Activated T-helper 9 cell treated with anti-CD3 and anti-CD28 coated beads, Interleukin-2, amount 50 U/mL, for 16 hours (primary cell): ENCODE measurements around the gene PSAP.
A peak's percentile ranks its signal among the peaks of the same experiment; 100 is the strongest.

ENCODE experiments used
- DNase-seq: peaks from one replicate; pipeline ENCODE4 v3.0.0-alpha.2; 2020; ENCODE audit warnings: low read depth

Gene PSAP

DNA sequence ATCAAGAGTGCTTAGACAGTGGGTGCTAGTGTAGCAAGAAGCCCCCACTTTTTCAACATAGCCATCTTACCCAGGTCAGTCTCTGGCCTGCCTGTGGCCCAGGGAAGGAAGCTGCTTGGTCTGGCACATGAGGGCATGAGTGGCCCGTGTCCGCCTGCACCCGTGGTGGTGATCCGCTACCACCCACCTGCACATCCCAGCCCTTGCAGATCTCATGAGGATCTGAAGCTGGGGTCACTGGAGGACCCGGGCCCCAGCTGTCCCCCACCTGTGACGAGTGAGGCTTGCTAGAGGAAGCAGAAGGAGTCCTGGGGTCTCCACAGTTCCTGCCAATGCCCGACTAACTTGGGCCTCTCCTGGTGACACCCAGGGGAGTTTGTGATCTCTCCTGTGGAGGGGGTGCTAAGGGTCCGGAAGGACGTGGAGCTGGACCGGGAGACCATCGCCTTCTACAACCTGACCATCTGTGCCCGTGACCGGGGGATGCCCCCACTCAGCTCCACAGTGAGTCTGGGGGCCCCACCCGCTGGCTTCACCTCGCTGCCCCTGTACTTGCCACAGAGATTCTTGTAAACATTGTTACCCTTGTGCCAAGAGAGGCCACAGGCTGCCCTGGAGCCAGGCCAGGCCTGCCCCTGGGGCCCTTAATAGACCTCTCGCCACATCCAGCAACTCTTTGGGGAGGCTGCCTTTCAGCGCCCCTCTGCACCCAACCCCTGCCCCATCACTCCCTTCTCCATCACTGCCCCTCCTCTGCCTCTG is 67.0 kb downstream of the PSAP start:
- no peak for DNase-seq

DNA sequence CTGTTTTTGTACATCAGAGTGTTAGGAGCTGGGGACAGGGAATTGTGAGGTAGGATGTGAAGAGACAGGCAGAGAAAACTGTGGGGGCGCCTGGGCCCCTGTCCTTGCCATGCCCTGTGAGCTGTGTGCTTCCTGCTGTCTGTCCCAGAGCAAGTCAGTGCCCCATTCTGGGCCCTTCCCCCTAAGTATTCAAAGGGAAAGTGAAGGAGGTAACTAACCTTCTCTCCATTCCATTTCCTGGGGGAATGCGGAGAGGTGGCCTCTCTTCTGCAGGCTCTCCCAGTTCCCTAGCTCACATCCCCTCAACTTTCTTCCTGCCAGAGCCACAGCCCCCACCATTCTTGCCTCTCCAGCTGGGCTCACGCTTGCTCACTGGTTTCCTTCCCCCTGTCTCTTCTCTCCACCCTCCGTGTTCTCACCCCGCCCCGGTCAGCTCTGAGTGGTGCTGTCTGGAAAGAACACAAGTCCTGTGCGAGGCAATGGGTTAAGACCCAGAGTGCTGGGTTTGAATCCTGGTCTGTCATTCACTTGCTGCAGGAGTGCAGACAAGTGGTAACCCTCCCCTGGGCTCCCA is 68.0 kb downstream of the PSAP start:
- DNase-seq, result no peak

DNA sequence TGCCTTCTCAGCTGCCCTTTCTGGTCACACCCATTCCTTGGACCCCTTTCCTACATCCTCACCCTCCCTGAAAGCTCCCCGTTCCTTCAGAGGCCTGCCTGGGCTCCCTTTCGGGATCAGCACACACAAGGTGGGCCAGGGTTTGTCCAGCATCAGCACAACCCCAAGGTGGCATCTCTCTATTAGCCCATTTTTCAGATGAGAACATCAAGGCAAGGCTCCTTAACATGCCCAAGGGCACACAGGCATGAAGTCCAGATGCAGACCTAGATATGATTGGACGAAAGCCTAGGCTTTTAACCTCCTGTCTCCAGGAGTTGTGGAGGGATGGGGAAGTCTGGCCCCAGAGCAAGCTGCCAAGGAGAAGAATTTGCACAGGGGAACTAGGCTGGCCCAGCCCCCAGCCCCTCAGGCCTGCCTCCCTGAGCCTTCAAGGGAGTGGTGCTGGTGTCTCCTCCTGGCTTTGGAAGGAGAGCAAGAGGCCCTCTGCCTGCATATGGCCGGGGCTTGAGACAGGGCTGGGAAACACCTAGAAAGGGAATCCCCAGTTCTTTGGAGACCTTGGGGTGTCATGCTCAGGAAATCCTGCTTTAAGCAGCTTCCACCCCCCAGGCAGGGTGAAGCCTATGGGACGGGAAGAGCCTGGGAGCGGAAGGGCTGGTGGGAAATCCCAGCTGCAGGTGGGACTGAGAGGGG is 68.7 kb downstream of the PSAP start:
- no peak for DNase-seq

DNA sequence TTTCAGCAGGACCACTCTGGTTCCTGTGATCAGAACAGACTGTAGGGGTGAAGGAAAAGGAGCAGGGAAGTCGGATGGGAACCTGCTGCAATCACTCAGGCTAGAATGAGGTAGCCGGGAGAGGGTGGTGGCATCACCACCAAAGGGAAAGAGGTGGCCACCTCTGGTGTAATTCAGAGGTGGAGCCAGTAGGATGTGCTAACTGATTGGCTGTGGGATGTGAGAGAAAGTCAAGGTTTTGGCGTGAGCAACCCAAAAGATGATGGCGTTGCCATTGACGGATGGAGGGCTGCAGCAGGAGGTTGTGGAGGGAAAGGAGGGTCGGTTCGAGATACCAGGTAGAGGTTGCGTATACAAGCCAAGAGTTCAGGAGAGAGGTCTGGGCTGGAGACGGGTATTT is 70.3 kb downstream of the PSAP start:
- DNase-seq, result no peak

DNA sequence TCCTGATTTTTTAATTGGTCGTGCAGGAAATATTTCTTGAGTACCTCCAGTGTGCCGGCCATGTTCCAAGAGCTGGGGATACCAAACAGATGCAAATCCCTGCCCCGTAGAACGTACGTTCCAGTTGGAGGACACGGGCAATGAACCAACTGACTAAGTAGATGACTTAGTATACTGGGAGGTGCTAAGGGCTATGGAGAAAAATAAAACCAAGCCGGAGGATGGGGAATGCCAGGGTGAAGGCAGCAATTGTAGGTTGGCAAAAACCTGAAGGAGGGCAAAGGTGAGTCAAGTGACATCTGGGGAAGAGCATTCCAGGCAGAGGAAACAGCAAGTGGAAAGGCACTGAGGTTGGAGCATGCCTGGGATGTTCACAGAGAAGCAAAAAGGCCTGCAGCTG is 70.9 kb downstream of the PSAP start:
- DNase-seq, result no peak

DNA sequence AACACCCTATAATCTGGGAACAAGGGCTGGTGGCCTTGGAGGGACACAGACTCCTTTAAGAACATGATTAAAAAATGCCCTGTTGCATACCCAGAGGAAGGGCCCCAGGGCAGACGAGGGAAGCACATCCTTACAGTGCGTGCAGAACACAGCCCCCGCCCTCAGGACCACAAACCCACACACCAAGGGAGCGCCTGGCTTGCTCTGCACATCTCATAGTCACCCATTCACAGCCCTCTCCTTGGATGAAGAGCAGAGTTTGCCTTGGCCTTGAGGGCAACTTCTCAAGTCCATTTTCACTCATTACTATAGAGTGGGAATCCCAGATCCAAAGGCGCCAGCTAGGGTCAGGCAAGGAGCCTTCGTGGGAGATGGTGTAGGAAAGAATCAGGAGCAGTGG is 71.4 kb downstream of the PSAP start:
- DNase-seq, result no peak

DNA sequence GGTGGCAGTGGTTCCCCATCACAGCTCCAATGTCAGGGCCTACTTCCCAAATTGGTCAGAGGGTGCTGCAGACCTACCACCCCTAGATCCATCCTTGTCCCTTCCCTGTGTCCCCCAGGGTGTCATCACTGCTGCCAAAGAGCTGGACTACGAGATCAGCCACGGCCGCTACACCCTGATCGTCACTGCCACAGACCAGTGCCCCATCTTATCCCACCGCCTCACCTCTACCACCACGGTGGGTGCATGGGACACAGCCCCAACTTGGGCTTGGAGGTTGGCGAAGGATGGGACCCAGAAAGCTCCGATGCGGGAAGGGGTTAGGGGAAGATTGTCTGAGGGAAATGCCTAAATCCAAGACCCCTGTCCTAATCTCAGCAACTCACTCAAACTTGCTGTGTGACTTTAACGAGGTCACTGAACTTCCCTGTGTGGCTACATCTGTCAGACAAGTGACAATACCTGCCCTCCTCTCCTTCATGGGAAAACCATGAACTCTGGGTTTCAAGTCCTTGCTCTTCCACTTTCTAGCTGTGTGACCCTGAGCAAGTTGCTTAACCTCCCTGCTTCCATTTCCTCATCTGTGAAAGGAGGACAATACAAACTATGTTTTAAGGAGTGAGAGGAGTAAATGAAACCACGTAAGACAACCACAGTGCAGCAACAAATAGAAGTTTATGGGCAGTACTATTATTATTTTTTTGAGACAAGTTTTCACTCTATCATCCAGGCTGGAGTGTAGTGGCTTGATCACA is 72.8 kb downstream of the PSAP start:
- no peak for DNase-seq

DNA sequence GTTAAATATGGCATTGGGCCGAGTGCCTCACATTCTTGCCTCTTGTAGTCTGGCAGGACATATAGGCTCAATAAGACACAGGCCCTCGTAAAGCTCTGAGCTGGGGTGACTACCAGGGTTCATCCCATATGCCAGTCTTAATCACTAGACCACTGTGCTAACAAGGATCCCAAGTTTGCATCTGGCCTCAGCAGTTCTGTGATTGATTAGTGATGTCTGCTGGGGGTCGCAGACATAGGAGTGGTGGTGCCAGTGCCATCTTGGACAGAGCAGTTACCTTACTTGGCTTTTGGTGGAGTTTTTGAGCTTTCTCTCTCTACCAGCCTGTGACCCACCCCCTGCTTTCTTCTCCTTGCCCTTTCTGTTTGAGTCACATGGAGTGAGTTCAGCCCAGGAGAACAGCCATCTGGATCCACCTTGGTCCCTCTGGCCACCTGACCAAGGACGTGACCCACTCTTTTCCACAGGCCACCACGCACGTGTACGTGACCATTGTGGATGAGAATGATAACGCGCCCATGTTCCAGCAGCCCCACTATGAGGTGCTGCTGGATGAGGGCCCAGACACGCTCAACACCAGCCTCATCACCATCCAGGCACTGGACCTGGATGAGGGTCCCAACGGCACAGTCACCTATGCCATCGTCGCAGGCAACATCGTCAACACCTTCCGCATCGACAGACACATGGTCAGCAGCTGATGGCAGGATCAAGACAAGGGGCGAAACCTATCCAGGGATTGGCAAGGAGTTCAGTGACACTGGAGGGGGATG is 73.7 kb downstream of the PSAP start:
- DNase-seq, result no peak

DNA sequence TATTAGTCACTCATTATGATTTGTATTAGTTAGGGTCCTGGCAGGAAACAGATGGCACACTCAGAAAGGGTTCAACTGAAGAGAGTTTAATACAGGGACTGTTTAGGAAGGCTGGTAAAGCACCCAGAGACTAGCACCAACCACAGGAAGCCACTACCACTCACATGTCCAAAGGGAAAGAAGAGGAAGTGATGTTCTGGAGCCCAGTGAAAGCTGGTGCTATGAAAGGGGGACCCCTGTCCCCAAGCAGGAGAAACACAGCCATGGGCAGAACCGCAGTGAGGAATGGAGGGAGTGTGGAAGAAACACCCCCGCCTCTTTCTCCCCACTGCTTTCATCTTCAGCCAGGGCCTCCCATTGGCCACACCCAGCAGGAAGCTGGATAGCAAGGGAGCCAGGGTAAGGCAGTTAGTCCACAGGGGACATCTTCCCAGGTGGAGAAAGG is 74.5 kb downstream of the PSAP start:
- DNase-seq, result no peak

DNA sequence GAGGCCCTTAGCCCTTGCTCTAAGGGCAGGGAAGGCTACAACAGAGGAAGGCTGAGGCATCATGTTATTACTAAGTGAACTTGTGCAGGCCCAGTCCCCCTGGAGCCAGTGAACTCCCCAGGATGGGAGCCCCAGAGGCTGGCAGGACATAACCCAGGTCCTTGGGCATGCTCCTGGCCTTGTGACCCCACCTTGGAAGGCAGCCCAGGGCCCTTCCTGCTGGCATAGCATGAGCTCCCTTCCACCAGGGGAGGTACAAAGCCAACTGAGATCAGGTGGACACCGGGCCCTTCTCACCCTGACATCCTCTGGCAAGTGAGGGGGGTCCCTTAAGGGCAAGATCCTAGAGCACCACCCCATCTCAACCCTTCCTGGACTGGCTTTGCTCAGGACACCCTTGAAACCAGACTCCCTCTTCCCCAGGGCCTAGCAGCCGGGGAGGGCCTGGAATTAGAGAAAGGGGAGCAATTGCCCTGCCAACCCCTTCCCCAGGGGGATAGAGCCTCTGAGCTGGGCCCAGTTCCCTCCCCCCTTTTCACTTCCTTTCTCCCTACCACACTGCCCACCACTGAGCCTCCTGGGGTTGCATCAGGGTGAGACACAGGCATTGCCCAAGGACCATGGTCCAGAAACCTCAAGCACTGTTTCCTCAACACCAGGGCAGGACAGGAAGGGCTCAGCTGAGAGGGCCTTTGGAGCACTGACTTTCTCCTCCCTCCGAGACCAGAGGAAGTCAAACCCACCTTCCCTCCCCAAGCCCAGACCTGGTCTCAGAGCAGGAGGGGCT is 75.9 kb downstream of the PSAP start:
- DNase-seq, result no peak

DNA sequence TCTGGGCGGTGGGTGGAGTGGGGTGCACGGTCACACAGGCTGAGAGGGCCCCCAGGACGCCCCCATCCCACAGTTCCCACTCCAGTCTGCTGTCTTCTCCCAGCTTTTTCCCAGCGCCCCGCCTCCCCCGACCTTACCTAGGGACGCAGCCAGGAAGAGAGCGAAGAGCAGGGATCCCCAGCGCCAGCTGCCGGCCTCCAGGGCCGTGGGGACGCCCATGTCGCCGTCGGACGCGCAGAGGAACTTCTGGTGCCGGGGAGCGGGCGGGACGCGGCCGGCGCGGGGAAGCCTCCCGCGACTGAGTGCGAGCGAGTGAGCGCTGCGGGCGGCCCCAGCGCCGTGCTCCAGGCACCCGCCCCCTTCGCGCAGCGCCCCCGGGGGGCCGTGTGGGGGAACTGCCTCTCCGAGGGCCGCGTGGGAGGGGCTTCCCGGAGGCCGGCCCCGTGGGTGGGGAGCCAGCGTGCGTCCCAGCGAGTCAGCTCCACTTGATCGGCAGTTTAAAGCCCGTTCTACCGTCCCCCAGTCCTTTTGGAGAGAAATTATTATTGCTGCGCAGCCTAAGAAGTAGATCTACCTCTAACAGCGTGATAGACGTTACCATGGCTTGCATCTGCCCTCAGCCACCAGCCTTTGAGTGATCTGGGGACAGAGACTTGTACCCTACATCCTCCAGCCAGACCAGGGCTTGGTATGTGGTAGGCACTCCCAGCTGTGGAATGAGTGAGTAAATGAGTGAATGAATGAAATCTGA is 77.7 kb downstream of the PSAP start, which contains the start of gene VSIR:
Gene VSIR (minus strand): TSS at position 300 of the 751 bp plus-strand sequence. CDS start 81 bp downstream, at position 219.
- DNase-seq, result peak; percentile 94

DNA sequence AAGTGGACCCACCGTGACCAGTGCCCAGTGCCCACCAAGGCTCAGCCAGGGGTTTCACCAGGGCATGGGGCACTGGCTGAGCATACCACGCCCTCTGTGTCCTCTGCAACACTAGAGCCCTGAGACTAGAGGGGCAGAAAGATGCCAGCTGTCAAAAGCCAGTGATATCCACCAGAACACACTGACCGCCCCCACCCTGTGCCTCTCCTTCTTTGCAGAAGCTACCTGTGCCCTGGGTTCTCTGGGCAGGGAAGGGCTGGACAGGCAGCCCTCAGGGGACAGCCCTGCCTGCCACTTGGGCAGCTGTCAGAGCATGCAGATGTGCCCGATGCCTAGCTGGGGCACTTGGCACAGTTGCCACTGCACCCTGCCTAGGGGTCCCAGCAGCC is 78.2 kb downstream of the PSAP start:
- DNase-seq, result no peak

DNA sequence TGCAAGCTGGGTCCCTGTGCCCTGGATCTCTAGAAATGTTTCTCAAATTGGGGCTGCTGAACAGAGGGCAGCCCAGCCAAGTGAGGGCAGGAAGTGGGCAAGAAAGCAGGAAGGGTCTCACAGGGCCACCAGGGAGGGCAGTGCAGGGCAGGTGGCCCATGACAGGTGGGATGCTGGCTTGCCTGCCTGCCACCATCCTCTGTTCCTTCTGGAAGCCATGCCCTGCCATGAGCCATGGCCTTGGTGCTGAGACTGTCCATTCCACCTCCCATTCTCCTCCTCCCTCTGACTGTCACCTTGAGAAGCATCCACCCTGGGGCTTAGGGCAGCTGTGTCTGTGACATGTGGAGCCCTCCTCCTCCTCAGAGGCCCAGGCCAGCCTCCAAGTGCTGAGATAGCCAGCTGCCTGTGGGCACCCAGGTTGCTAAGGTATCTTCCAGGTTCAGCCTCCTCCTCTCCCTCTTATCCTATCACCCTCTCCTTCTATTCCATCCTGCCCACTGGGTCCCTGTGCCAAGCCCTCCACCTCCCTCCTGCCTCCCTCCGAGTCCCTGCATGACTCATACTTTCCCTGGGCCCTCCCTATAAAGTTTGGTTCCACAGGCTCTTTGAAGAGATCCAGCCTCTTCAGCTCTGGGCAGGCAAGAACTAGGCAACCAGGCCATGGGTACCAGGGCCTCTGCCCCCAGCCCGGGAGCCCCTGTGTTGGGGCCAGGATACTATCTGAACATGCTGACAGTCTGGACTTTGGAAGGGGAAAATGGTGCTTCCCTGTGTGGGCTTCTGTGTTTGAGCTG is 79.0 kb downstream of the PSAP start:
- DNase-seq, result no peak

DNA sequence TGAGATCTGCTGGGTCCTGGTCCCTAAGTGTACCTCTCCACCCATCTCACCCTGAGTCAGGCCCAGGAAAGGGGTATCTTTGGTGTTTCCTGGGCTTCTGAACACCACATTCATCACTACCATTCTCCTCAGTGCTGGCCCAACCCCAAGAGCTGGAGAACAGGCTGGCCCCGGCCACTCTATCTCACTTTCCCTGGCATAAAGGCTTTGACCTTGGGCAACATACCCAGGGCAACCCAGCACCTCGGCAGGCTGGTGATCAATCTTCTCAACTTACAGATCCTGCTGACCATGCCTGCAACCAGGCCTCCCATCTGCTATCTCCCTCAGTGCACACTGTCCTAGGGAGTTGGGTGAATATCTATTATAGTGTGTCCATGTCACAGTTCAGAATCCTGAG is 79.8 kb downstream of the PSAP start:
- no peak for DNase-seq

DNA sequence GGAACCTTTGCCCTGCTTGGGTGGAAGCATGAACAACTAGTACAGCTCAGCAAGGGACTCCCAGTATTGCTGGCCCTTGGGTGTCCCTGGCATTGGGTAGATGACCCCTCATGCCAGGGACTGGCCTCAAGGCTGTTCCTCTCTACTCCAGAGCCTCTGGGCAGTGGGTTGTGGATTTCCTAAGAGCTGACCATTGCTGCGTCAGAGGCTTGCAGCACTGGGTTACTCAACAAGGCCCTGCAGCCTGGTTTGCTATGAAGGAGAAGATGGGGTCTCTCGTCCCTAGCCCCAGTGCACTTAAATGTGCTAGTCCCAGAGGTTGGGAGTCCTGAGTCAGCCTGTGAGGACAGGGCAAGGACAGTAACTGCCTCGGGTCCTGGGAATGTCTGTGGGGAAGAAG is 80.3 kb downstream of the PSAP start:
- no peak for DNase-seq

DNA sequence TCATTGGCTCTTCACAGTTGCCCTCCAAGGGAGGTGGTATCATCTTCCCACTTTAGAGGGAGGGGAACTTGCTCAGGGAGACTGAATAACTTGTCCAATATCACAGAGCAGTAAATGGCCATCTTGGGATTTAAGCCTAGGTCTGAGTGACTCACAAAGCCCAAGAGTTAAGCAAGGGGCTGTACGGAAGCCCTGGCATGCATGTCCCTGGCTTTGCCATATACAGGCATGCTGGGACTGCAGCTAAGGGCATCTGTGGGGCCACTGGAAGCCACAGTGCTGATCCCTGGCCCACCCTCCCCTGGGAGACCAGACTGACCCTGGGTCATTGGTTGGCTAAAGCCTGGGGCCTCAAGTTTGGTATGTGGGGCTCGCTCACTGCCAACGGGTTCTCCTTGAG is 80.8 kb downstream of the PSAP start:
- DNase-seq, result no peak

DNA sequence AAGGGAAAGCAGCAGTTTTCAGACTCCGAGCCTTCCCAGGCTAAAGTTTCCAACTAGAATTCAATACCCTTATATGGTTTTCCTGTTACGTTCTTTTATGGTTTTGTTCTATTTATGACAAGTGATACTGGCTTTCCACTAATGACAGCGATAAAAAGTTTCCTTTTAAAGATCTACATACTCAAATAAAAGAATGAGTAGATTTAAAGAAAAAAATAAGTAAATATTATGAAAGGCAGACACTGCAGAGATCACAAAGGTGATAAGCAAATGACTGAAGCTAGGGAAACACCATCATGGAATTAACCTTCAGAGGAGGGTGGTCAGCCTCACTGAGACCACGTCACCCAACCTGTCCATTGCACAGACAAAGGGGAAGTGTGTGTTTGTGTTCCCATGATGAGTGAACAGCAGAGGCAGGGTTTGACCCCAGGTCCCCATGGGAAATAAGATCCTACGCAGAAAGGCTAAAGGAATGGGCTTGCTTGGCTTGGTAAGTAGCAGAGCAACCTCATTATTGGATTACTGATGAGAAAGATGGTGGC is 81.7 kb downstream of the PSAP start:
- no peak for DNase-seq

DNA sequence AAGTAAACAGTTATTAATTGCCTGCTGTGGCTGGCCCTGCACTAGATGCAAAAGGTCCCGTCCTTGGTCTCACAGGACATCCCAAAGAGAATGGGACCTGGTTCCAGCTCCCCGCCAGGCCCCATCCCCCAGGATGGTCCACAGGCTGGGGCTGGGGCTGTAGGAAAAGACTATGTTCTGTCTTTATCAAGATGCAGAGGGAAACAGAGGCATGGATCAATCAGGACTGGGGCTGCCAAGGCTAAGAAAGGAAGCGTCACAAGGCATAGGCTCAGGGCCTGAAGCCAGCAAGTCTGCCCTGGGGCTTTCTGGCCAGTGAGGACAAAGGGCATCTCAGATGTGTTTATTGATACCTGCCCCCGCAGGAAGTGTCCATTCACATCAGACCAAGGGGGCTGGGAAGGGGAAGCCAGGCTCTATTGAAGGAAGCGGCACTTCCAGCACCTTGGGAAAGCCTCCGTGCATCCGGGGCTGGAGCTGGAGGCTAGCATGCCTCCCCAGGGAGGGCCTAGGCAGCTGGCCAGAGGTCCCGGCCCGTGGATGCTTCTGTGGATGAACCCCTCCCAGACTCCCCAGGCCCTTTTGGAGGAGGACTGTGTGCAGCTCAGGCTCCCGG is 83.5 kb downstream of the PSAP start:
- no peak for DNase-seq
